GM21737 (cell line): ENCODE data around the gene TANC1.

Experiments used
- ATAC-seq: cut with Tn5 transposase; IDR thresholded peaks from one replicate; pipeline ENCODE4 v1.9.1; 2021; ENCODE audit warnings: mild to moderate bottlenecking, moderate library complexity; ENCODE audit not compliant: unreplicated experiment

TANC1 gene

GRCh38 chr2:158968396-158969161, at the start of gene TANC1:
Gene TANC1 (plus strand): TSS chr2:158968640. CDS start chr2:159065911, 97,271 bp downstream.
- peak; percentile 92 for ATAC-seq

- no peak for ATAC-seq
These were observed 46.6 kb upstream of the TANC1 start for GRCh38 chr2:158921599-158922408.

GRCh38 chr2:158922601-158923000, 45.8 kb upstream of the TANC1 start:
- no peak for ATAC-seq

GRCh38 chr2:158923180-158923594, 45.3 kb upstream of the TANC1 start:
- no peak for ATAC-seq

- no peak for ATAC-seq
These were observed 44.8 kb upstream of the TANC1 start for GRCh38 chr2:158923641-158924040.

- ATAC-seq: no peak
These were observed 41.9 kb upstream of the TANC1 start for GRCh38 chr2:158926478-158926948.

GRCh38 chr2:158928515-158928914, 39.9 kb upstream of the TANC1 start:
- ATAC-seq: no peak

GRCh38 chr2:158928965-158929364, 39.5 kb upstream of the TANC1 start:
- no peak for ATAC-seq

- ATAC-seq: no peak
These were observed 36.9 kb upstream of the TANC1 start for GRCh38 chr2:158931572-158931971.

GRCh38 chr2:158932131-158932645, 36.3 kb upstream of the TANC1 start:
- no peak for ATAC-seq

- ATAC-seq: no peak
These were observed 34.3 kb upstream of the TANC1 start for GRCh38 chr2:158934170-158934569.

GRCh38 chr2:158935617-158936016, 32.8 kb upstream of the TANC1 start:
- ATAC-seq: no peak

GRCh38 chr2:158936978-158937377, 31.5 kb upstream of the TANC1 start:
- ATAC-seq: no peak

GRCh38 chr2:158940356-158940755, 28.1 kb upstream of the TANC1 start:
- ATAC-seq: no peak

GRCh38 chr2:158943973-158944372, 24.5 kb upstream of the TANC1 start:
- ATAC-seq: no peak

- ATAC-seq: no peak
These were observed 19.3 kb upstream of the TANC1 start for GRCh38 chr2:158948964-158949699.

- no peak for ATAC-seq
These were observed 15.0 kb upstream of the TANC1 start for GRCh38 chr2:158953454-158953853.

- peak; percentile 64 for ATAC-seq
These were observed 14.3 kb upstream of the TANC1 start for GRCh38 chr2:158953926-158954763.

GRCh38 chr2:158955842-158956365, 12.5 kb upstream of the TANC1 start:
- no peak for ATAC-seq

GRCh38 chr2:158958365-158958764, 10.1 kb upstream of the TANC1 start:
- ATAC-seq: no peak
